Iris pigment epithelial cell (primary cell): Measurements from ENCODE around the gene UBE2F.
"Not testable (repeated sequence)": the region's sequence is repeated elsewhere in the genome, so short reads cannot be mapped to it uniquely, and the experiment has no call there.

ENCODE experiments used
- DNase-seq: peaks from one replicate; pipeline ENCODE4 v3.0.0-alpha.2; 2011; ENCODE audit warnings: low read depth

Gene UBE2F

GRCh38 chr2:238020816-238021215 lies 54.0 kb downstream of the UBE2F start:
- no peak for DNase-seq

- DNase-seq, result peak; percentile 61
Measured at GRCh38 chr2:238021327-238021726, 54.5 kb downstream of the UBE2F start.

GRCh38 chr2:238022594-238023157 lies 55.9 kb downstream of the UBE2F start:
- DNase-seq, result no peak

- DNase-seq, result no peak
Measured at GRCh38 chr2:238023608-238024007, 56.8 kb downstream of the UBE2F start.

- DNase-seq, result peak; percentile 73
Measured at GRCh38 chr2:238024986-238025385, 58.2 kb downstream of the UBE2F start.

GRCh38 chr2:238025741-238026360 lies 59.0 kb downstream of the UBE2F start:
- DNase-seq, result no peak

- DNase-seq, result no peak
Measured at GRCh38 chr2:238027058-238027457, 60.2 kb downstream of the UBE2F start.

GRCh38 chr2:238027591-238028415 lies 61.0 kb downstream of the UBE2F start:
- DNase-seq, result no peak

- DNase-seq, result no peak
Measured at GRCh38 chr2:238029853-238030252, 63.0 kb downstream of the UBE2F start.

GRCh38 chr2:238030422-238031155 lies 63.8 kb downstream of the UBE2F start:
- no peak for DNase-seq

- no peak for DNase-seq
Measured at GRCh38 chr2:238031751-238032150, 64.9 kb downstream of the UBE2F start.

GRCh38 chr2:238032755-238033337 lies 66.0 kb downstream of the UBE2F start:
- DNase-seq, result no peak

GRCh38 chr2:238033991-238034390 lies 67.2 kb downstream of the UBE2F start:
- DNase-seq, result not testable (repeated sequence)

- no peak for DNase-seq
Measured at GRCh38 chr2:238038203-238038602, 71.4 kb downstream of the UBE2F start.

- no peak for DNase-seq
Measured at GRCh38 chr2:238039151-238039550, 72.3 kb downstream of the UBE2F start.

GRCh38 chr2:238039985-238040384 lies 73.2 kb downstream of the UBE2F start:
- no peak for DNase-seq

GRCh38 chr2:238040918-238041317 lies 74.1 kb downstream of the UBE2F start:
- DNase-seq, result no peak

GRCh38 chr2:238042090-238042489 lies 75.3 kb downstream of the UBE2F start:
- DNase-seq, result no peak

- peak; percentile 42 for DNase-seq
Measured at GRCh38 chr2:238042849-238043584, 76.2 kb downstream of the UBE2F start.

- DNase-seq, result no peak
Measured at GRCh38 chr2:238043851-238044250, 77.0 kb downstream of the UBE2F start.

- no peak for DNase-seq
Measured at GRCh38 chr2:238045575-238045974, 78.8 kb downstream of the UBE2F start.
